GM23338 (cell line): ENCODE results near the gene CEP192. TPM values are rescaled to one million over a fixed set of nuclear protein-coding genes. Genes with fewer than 3 reads are reported as not detected.

Experiments
- ATAC-seq: fragments of 200-7000 bp; cut with Tn5 transposase; 3 replicates; pipeline ENCODE4 v1.9.1; 2020
- DNase-seq: peaks from one replicate; pipeline ENCODE4 v3.0.0-alpha.2; 2015; ENCODE audit warnings: low spot score
- H2AFZ ChIP-seq: fragments of 200-600 bp; sonication (generic); 2 replicates; pipeline ENCODE4 v1.8.0; 2016; ENCODE audit warnings: antibody characterized with exemption, mild to moderate bottlenecking, moderate library complexity
- H3F3A ChIP-seq: fragments of 200-600 bp; sonication (generic); replicated peaks from 2 replicates; pipeline ENCODE4 v1.8.0; 2017; ENCODE audit warnings: antibody characterized with exemption, mixed run types, low read depth
- H3K27ac ChIP-seq: fragments of 200-600 bp; sonication (generic); 2 replicates; pipeline ENCODE4 v1.6.1; 2016; ENCODE audit warnings: low read depth
- H3K27me3 ChIP-seq: fragments of 200-600 bp; sonication (generic); 2 replicates; pipeline ENCODE4 v1.8.0; 2016; ENCODE audit warnings: mild to moderate bottlenecking, mixed run types, moderate library complexity; ENCODE audit not compliant: insufficient read depth
- H3K36me3 ChIP-seq: fragments of 200-600 bp; sonication (generic); 2 replicates; pipeline ENCODE4 v1.8.0; 2016; ENCODE audit warnings: mild to moderate bottlenecking; ENCODE audit not compliant: insufficient read depth
- H3K4me1 ChIP-seq: fragments of 200-600 bp; sonication (generic); 2 replicates; pipeline ENCODE4 v1.8.0; 2016; ENCODE audit warnings: mild to moderate bottlenecking, moderate library complexity; ENCODE audit not compliant: insufficient read depth
- H3K4me2 ChIP-seq: fragments of 200-600 bp; sonication (generic); 2 replicates; pipeline ENCODE4 v1.7.1; 2017; ENCODE audit warnings: mixed run types
- H3K4me3 ChIP-seq: fragments of 200-600 bp; sonication (generic); 2 replicates; pipeline ENCODE4 v1.6.1; 2016; ENCODE audit warnings: mixed run types
- H3K79me2 ChIP-seq: fragments of 200-600 bp; sonication (generic); replicated peaks from 2 replicates; pipeline ENCODE4 v1.8.0; 2017; ENCODE audit warnings: mild to moderate bottlenecking; ENCODE audit not compliant: insufficient read depth
- H3K9me2 ChIP-seq: fragments of 200-600 bp; sonication (generic); 2 replicates; pipeline ENCODE4 v1.8.0; 2017; ENCODE audit not compliant: insufficient read depth
- H4K20me1 ChIP-seq: fragments of 200-600 bp; sonication (generic); replicated peaks from 2 replicates; pipeline ENCODE4 v1.8.0; 2017; ENCODE audit warnings: mild to moderate bottlenecking; ENCODE audit not compliant: insufficient read depth
- H3K27ac Mint-ChIP-seq: 2 replicates; pipeline ENCODE4 v1.8.0; 2020; ENCODE audit warnings: inconsistent platforms, mild to moderate bottlenecking, moderate library complexity, mixed read lengths
- H3K27me3 Mint-ChIP-seq: 3 replicates; pipeline ENCODE4 v1.8.0; 2022; ENCODE audit warnings: low read depth, mild to moderate bottlenecking, moderate library complexity, mixed read lengths, inconsistent platforms; ENCODE audit not compliant: insufficient read depth, poor library complexity
- H3K36me3 Mint-ChIP-seq: 3 replicates; pipeline ENCODE4 v1.8.0; 2021; ENCODE audit warnings: low read depth, mild to moderate bottlenecking, inconsistent platforms, moderate library complexity, mixed read lengths
- H3K4me1 Mint-ChIP-seq: 3 replicates; pipeline ENCODE4 v1.8.0; 2020; ENCODE audit warnings: mild to moderate bottlenecking, inconsistent platforms, mixed read lengths
- H3K4me3 Mint-ChIP-seq: 3 replicates; pipeline ENCODE4 v1.8.0; 2021; ENCODE audit warnings: moderate library complexity, mild to moderate bottlenecking, inconsistent platforms, mixed read lengths
- H3K9me3 Mint-ChIP-seq: 3 replicates; pipeline ENCODE4 v1.8.0; 2020; ENCODE audit warnings: moderate library complexity, mild to moderate bottlenecking, inconsistent platforms, mixed read lengths
- CREB1 ChIP-seq: fragments of 250-450 bp; sonication (Bioruptor Pico); IDR thresholded peaks from 2 replicates; pipeline ENCODE4 v1.5.0; 2020; ENCODE audit warnings: low read depth, mild to moderate bottlenecking, moderate library complexity
- CTCF ChIP-seq, 2 experiments: fragments of 200-600 bp in 1 of 2; sonication (generic) in 1 of 2; conservative IDR thresholded peaks; 2 replicates each; pipeline versions ENCODE4 v1.5.1 to v1.6.1; 2016 to 2017; ENCODE audit warnings: antibody characterized with exemption in 2 of 2, low read depth in 2 of 2, mild to moderate bottlenecking in 2 of 2, moderate library complexity in 1 of 2
- EZH2 ChIP-seq: fragments of 200-600 bp; sonication (generic); IDR thresholded peaks from one replicate; pipeline ENCODE4 v1.8.0; 2017; ENCODE audit warnings: antibody characterized with exemption, mild to moderate bottlenecking, low read depth; ENCODE audit not compliant: unreplicated experiment
- EZH2phosphoT487 ChIP-seq: fragments of 200-600 bp; sonication (generic); IDR thresholded peaks from one replicate; pipeline ENCODE4 v1.8.1; 2018; ENCODE audit warnings: antibody characterized with exemption; ENCODE audit not compliant: unreplicated experiment
- JUNB ChIP-seq: IDR thresholded peaks from one replicate; pipeline ENCODE4 v1.6.1; 2016; ENCODE audit warnings: antibody characterized with exemption; ENCODE audit not compliant: unreplicated experiment
- NANOG ChIP-seq: IDR thresholded peaks from 2 replicates; pipeline ENCODE4 v1.6.1; 2016; ENCODE audit warnings: antibody characterized with exemption, borderline replicate concordance
- POLR2AphosphoS5 ChIP-seq: IDR thresholded peaks from 2 replicates; pipeline ENCODE4 v1.6.1; 2016; ENCODE audit warnings: antibody characterized with exemption, low read depth
- REST ChIP-seq: IDR thresholded peaks from one replicate; pipeline ENCODE4 v1.6.1; 2018; ENCODE audit warnings: antibody characterized with exemption; ENCODE audit not compliant: unreplicated experiment
- STAT1 ChIP-seq: IDR thresholded peaks from one replicate; pipeline ENCODE4 v1.6.1; 2016; ENCODE audit warnings: antibody characterized with exemption; ENCODE audit not compliant: unreplicated experiment
- ZNF114 ChIP-seq: fragments of 250-450 bp; sonication (Bioruptor Pico); IDR thresholded peaks from 2 replicates; pipeline ENCODE4 v1.5.0; 2020; ENCODE audit warnings: mild to moderate bottlenecking, moderate library complexity
- ZNF462 ChIP-seq: fragments of 250-450 bp; sonication (Bioruptor Pico); IDR thresholded peaks from 2 replicates; pipeline ENCODE4 v1.5.0; 2020; ENCODE audit warnings: mild to moderate bottlenecking, moderate library complexity
- polyA plus RNA-seq: library from polyadenylated mRNA; unstranded; fragments of >200 nt; fragmentation: Nextera tagmentation; extraction: Ambion mirVana; gene quantifications from 2 replicates; pipeline ENCODE4 v1.2.1, GENCODE V29; 2016
- total RNA-seq: library from RNA; depleted of rRNA; stranded (reverse); fragments of >200 nt; shearing (Covaris generic); gene quantifications from 2 replicates; pipeline ENCODE4 v1.2.3, GENCODE V29; 2014

CEP192 gene
- total and polyA plus RNA-seq, 2 experiments from 2014 or later = 15.2 to 30.6 TPM

GRCh38 chr18:13095466-13095865 lies 104.3 kb downstream of the CEP192 start:
- Mint-ChIP-seq H3K27me3 (peaks cover 4% of the 10 kb centered on the region), H3K36me3 (peaks cover 79% of the 10 kb centered on the region), H3K9me3 (peaks cover 5% of the 10 kb centered on the region; the same call in 2 of the 3 replicates), H3K27ac (no peak overlapping the region), H3K4me1 (no peaks in the 10 kb centered on the region), H3K4me3 (no peak overlapping the region)
- H3K79me2 ChIP-seq = no peaks in the 10 kb centered on the region
- H3K9me2 ChIP-seq = no peaks in the 10 kb centered on the region
- no peak overlapping the region for H3K27ac ChIP-seq
- no peak overlapping the region for H3K4me3 ChIP-seq
- DNase-seq (no peak), ATAC-seq (no peak)
- H3K36me3 ChIP-seq = peaks cover 30% of the 10 kb centered on the region; the same call in 1 of the 2 replicates
- H3K27me3 ChIP-seq = no peaks in the 10 kb centered on the region
- H4K20me1 ChIP-seq = peaks cover 4% of the 10 kb centered on the region; the same call in 1 of the 2 replicates
- no peaks in the 10 kb centered on the region for H3K4me1 ChIP-seq
- no peaks in the 10 kb centered on the region for H3F3A ChIP-seq
- no peak for TF ChIP-seq POLR2AphosphoS5
- no peak overlapping the region for H3K4me2 ChIP-seq
- no peak overlapping the region for H2AFZ ChIP-seq

DNA sequence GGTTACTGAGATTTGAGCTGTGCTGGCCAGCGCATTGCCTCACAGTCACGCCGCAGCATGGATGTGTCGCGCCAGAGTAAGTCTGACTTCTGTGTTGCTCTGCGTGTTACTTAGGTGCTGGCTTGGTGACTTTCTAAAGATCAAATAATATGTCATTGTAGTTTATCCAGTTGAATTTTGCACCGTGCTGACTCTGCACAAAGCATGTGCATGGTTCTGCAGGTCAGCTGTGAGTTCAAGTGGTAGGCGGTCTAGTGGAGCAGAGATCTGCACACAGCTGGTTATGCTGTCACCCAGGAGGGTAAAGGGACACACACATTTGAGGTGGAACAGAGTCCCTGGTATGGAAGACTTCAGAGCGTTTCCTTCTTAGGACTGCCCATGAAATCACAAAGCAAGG lies 105.1 kb downstream of the CEP192 start:
- Mint-ChIP-seq H3K9me3 (peaks cover 5% of the 10 kb centered on the region; the same call in 2 of the 3 replicates), H3K36me3 (peaks cover 81% of the 10 kb centered on the region), H3K4me3 (no peak overlapping the region), H3K27ac (no peak overlapping the region), H3K4me1 (no peaks in the 10 kb centered on the region), H3K27me3 (peaks cover 1% of the 10 kb centered on the region)
- H3K4me3 ChIP-seq = no peak overlapping the region
- no peaks in the 10 kb centered on the region for H3F3A ChIP-seq
- H3K27ac ChIP-seq = no peak overlapping the region
- no peaks in the 10 kb centered on the region for H3K27me3 ChIP-seq
- peaks cover 4% of the 10 kb centered on the region; the same call in 1 of the 2 replicates for H4K20me1 ChIP-seq
- no peaks in the 10 kb centered on the region for H3K4me1 ChIP-seq
- H2AFZ ChIP-seq = no peak overlapping the region
- H3K4me2 ChIP-seq = no peak overlapping the region
- H3K79me2 ChIP-seq = no peaks in the 10 kb centered on the region
- H3K9me2 ChIP-seq = no peaks in the 10 kb centered on the region
- no peak for DNase-seq
- peaks cover 30% of the 10 kb centered on the region; the same call in 1 of the 2 replicates for H3K36me3 ChIP-seq
- no peak for ATAC-seq
- TF ChIP-seq NANOG = no peak
- TF ChIP-seq STAT1 = no peak
- TF ChIP-seq ZNF462 (CRISPR knock-in tag) = no peak
- no peak for TF ChIP-seq CREB1
- TF ChIP-seq ZNF114 = no peak
- no peak for TF ChIP-seq EZH2phosphoT487
- TF ChIP-seq CTCF (conservative IDR thresholded peaks at IDR 0.05; ENCODE audit: low read depth in 2 of 2) = no peak
- no peak for TF ChIP-seq REST
- TF ChIP-seq JUNB = no peak
- no peak for TF ChIP-seq POLR2AphosphoS5
- TF ChIP-seq EZH2 = no peak
